Endometrial microvascular endothelial cells (primary cell): ENCODE results near the gene GSTA1. TPM values are rescaled to one million over a fixed set of nuclear protein-coding genes. Genes with fewer than 3 reads are reported as not detected.
"Not testable (repeated sequence)": the region's sequence is repeated elsewhere in the genome, so short reads cannot be mapped to it uniquely, and the experiment has no call there.

Source experiments
- in situ Hi-C: cut with HindIII; loops from 2 replicates; pipeline ENCODE4 v1.10.0; 2017; ENCODE audit warnings: low sequenced_read_pairs, low pct_unique_long_range_greater_than_20kb; ENCODE audit errors: inconsistent ontology term
- total RNA-seq: library from RNA; depleted of rRNA; stranded (reverse); fragments of >200 nt; gene quantifications from one replicate; pipeline ENCODE4 v1.2.3, GENCODE V29; 2015; ENCODE audit errors: inconsistent ontology term

Gene GSTA1
- not detected for total RNA-seq

GRCh38 chr6:52803668-52804255 is at the start of gene GSTA1:
Gene GSTA1, minus strand, starts transcription at chr6:52803816. Its CDS starts 4,549 bp downstream, at chr6:52799267.
- in situ Hi-C loops = not testable (repeated sequence)

- in situ Hi-C loops = no loop called here
These were observed 45.5 kb upstream of the GSTA1 start for GRCh38 chr6:52849137-52849536.

- in situ Hi-C loops = no loop called here
These were observed 42.4 kb upstream of the GSTA1 start for GRCh38 chr6:52846002-52846401.

GRCh38 chr6:52843605-52844004 is 40.0 kb upstream of the GSTA1 start:
- in situ Hi-C loops = no loop called here

GRCh38 chr6:52840763-52841585 is 37.4 kb upstream of the GSTA1 start, which contains the start of gene GSTA5:
Gene GSTA5, minus strand, starts transcription at chr6:52840813.
- in situ Hi-C loops = no loop called here

GRCh38 chr6:52839124-52840055 is 35.8 kb upstream of the GSTA1 start:
- in situ Hi-C loops = no loop called here

GRCh38 chr6:52834481-52834880 is 30.9 kb upstream of the GSTA1 start:
- in situ Hi-C loops = no loop called here

- in situ Hi-C loops = not testable (repeated sequence)
These were observed 27.3 kb upstream of the GSTA1 start for GRCh38 chr6:52830869-52831268.

GRCh38 chr6:52829046-52829817 is 25.6 kb upstream of the GSTA1 start:
- in situ Hi-C loops = no loop called here

GRCh38 chr6:52828621-52829020 is 25.0 kb upstream of the GSTA1 start:
- in situ Hi-C loops = not testable (repeated sequence)

GRCh38 chr6:52827073-52827783 is 23.6 kb upstream of the GSTA1 start:
- in situ Hi-C loops = not testable (repeated sequence)

GRCh38 chr6:52826513-52826912 is 22.9 kb upstream of the GSTA1 start:
- in situ Hi-C loops = no loop called here

- in situ Hi-C loops = not testable (repeated sequence)
These were observed 22.4 kb upstream of the GSTA1 start for GRCh38 chr6:52825900-52826459.

- in situ Hi-C loops = not testable (repeated sequence)
These were observed 21.7 kb upstream of the GSTA1 start for GRCh38 chr6:52825270-52825793.

- in situ Hi-C loops = no loop called here
These were observed 18.2 kb upstream of the GSTA1 start for GRCh38 chr6:52821842-52822241.

- in situ Hi-C loops = no loop called here
These were observed 16.6 kb upstream of the GSTA1 start for GRCh38 chr6:52820198-52820597.
